COLO829 (cell line): ENCODE results near the gene UROD.
"Not testable (repeated sequence)": the region's sequence is repeated elsewhere in the genome, so short reads cannot be mapped to it uniquely, and the experiment has no call there.

Source experiments
- DNase-seq: peaks from one replicate; pipeline ENCODE4 v3.0.0; 2012; ENCODE audit warnings: low spot score

The UROD gene

GRCh38 chr1:45011837-45012638 is at the start of gene UROD:
TSS of gene UROD (plus strand) at chr1:45012254. CDS start at chr1:45012266, 12 bp downstream.
- peak; percentile 94 for DNase-seq

GRCh38 chr1:44962729-44963128 is 49.3 kb upstream of the UROD start:
- no peak for DNase-seq

GRCh38 chr1:44964396-44964795 is 47.7 kb upstream of the UROD start:
- DNase-seq: no peak

- DNase-seq: no peak
Observed at GRCh38 chr1:44970317-44970716, 41.7 kb upstream of the UROD start.

- DNase-seq: no peak
Observed at GRCh38 chr1:44973645-44974044, 38.4 kb upstream of the UROD start.

GRCh38 chr1:44976252-44976651 is 35.8 kb upstream of the UROD start:
- DNase-seq: no peak

- DNase-seq: not testable (repeated sequence)
Observed at GRCh38 chr1:44977372-44977771, 34.7 kb upstream of the UROD start.

GRCh38 chr1:44985747-44986359 is 26.2 kb upstream of the UROD start:
- DNase-seq: no peak

GRCh38 chr1:44988531-44989156 is 23.4 kb upstream of the UROD start:
- no peak for DNase-seq

- DNase-seq: no peak
Observed at GRCh38 chr1:44994309-44994898, 17.6 kb upstream of the UROD start.

- no peak for DNase-seq
Observed at GRCh38 chr1:44995467-44996238, 16.4 kb upstream of the UROD start.

GRCh38 chr1:44999232-44999631 is 12.8 kb upstream of the UROD start:
- DNase-seq: no peak

- no peak for DNase-seq
Observed at GRCh38 chr1:45001011-45001481, 11.0 kb upstream of the UROD start.

GRCh38 chr1:45001576-45001975 is 10.5 kb upstream of the UROD start:
- DNase-seq: not testable (repeated sequence)

GRCh38 chr1:45002650-45003645 is 9.1 kb upstream of the UROD start:
- DNase-seq: no peak

- DNase-seq: no peak
Observed at GRCh38 chr1:45003741-45004140, 8.3 kb upstream of the UROD start.

- DNase-seq: no peak
Observed at GRCh38 chr1:45004281-45004920, 7.7 kb upstream of the UROD start.

- no peak for DNase-seq
Observed at GRCh38 chr1:45005761-45006160, 6.3 kb upstream of the UROD start.

GRCh38 chr1:45007311-45007710 is 4.7 kb upstream of the UROD start:
- no peak for DNase-seq

GRCh38 chr1:45008076-45008475 is 4.0 kb upstream of the UROD start:
- DNase-seq: no peak
